ENCODE measurements around the gene PRDX5. TPM values are rescaled to one million over a fixed set of nuclear protein-coding genes. Genes with fewer than 3 reads are reported as not detected.
"Not testable (repeated sequence)": the region's sequence is repeated elsewhere in the genome, so short reads cannot be mapped to it uniquely, and the experiment has no call there.

Gene PRDX5
- total RNA-seq, 1 donor from 2014 or later = 357 TPM

DNA sequence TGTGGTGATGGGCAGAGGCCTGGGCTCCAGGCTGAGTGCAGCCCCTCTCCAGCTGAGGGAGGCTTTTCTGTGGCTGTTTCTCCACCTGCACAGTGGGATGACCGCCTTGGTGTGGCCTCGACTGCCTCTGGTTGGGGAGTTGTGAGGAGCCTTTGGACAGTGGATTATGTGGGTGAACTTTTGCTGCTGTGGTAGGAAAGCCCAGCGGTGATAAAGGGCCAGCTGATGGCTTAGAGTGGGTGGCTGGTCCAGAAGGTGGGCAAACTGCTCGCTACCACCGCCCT is 13.9 kb upstream of the PRDX5 start:
- H3K4me3 ChIP-seq (ENCODE audit: low read depth, low read length) = peak overlapping the region; percentile 68
- DNase-seq (ENCODE audit: low read depth) = no peak
- TF ChIP-seq CTCF (conservative IDR thresholded peaks at IDR 0.05; ENCODE audit: low read depth, low read length) = no peak

DNA sequence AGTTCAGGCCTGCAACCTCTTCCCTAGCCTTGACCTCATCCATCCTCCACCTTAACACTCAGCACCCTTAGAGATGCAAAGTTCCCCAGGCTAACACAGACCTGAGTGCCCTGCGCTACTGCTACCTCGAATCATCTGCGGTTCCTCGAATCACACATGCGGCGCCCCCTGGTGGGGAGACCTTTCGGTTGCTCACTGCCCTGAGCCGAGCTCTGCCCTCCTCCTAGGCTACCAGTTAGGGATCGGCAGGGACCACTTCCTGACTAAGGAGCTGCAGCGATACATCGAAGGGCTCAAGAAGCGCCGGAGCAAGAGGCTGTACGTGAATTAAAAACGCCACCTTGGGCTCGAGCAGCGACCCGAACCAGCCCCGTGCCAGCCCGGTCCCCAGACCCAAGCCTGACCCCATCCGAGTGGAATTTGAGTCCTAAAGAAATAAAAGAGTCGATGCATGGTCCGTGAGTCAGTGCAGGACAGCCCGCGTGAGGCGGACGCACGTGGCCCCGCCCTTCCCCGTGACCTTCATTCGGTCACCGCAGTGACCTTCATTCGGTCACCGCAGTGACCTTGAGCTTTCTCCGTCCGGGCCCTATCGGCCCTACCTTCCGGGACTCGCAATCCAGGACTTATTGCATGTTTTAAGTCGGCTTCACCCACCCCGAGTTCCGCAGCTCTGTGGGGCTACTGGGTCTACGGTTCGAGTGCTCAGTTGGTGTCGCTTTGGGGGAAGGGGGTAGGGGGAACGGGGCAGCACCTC is 13.4 kb upstream of the PRDX5 start:
- H3K4me3 ChIP-seq (ENCODE audit: low read depth, low read length) = peak overlapping the region; percentile 68
- DNase-seq (ENCODE audit: low read depth) = no peak
- peak; percentile 92 for TF ChIP-seq CTCF (conservative IDR thresholded peaks at IDR 0.05; ENCODE audit: low read depth, low read length)

GRCh38 chr11:64305075-64305690 is 12.7 kb upstream of the PRDX5 start, which contains the start of gene ESRRA:
Gene ESRRA (plus strand): TSS chr11:64305524. CDS start chr11:64307180, 1,656 bp downstream.
- TF ChIP-seq CTCF (conservative IDR thresholded peaks at IDR 0.05; ENCODE audit: low read depth, low read length) = no peak
- peak within 1 kb of the TSS; percentile 82 for H3K4me3 ChIP-seq (ENCODE audit: low read depth, low read length)
- peak; percentile 71 for DNase-seq (ENCODE audit: low read depth)

GRCh38 chr11:64305691-64306562 is 12.0 kb upstream of the PRDX5 start:
- H3K4me3 ChIP-seq (ENCODE audit: low read depth, low read length) = peak overlapping the region; percentile 82
- peak; percentile 37 for TF ChIP-seq CTCF (conservative IDR thresholded peaks at IDR 0.05; ENCODE audit: low read depth, low read length)
- no peak for DNase-seq (ENCODE audit: low read depth)

DNA sequence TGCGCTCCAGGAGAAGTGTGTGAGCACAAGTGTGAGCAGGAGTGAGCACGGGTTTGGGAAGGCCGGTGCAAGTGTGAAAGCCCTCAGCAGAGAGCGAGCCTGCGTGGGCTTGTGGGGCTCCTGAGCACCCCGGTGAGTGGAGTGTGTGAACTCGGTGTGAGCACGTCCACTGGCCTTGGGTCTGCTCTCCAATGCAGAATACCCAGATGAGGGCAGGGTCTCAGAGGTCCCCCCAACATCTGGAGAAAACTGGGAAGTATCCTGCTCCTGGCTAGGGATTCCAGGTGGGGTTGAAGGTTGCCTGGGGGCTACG is 11.4 kb upstream of the PRDX5 start:
- H3K4me3 ChIP-seq (ENCODE audit: low read depth, low read length) = peak overlapping the region; percentile 82
- TF ChIP-seq CTCF (conservative IDR thresholded peaks at IDR 0.05; ENCODE audit: low read depth, low read length) = no peak
- DNase-seq (ENCODE audit: low read depth) = no peak

DNA sequence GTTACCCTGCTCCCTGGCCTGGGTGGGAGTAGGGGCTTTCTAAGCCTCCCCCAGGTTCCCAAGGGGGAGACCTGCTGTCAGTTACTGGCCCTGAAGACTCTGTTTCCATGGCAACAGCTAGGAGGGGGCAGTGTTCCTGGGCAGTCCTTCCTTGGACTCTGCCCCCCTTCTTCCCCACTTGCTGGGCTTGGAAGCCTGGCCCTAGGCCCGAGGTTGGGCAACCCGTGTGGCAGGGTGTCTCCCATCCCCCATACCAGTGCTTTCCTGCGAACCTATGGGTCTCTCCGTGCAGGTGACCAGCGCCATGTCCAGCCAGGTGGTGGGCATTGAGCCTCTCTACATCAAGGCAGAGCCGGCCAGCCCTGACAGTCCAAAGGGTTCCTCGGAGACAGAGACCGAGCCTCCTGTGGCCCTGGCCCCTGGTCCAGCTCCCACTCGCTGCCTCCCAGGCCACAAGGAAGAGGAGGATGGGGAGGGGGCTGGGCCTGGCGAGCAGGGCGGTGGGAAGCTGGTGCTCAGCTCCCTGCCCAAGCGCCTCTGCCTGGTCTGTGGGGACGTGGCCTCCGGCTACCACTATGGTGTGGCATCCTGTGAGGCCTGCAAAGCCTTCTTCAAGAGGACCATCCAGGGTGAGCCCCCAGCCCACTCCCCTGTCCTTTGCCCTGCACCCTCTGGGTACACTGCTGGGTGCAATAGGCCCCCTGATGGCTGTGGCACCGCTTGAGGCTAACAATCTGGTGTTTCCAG is 10.9 kb upstream of the PRDX5 start:
- DNase-seq (ENCODE audit: low read depth) = no peak
- H3K4me3 ChIP-seq (ENCODE audit: low read depth, low read length) = peak overlapping the region; percentile 82
- no peak for TF ChIP-seq CTCF (conservative IDR thresholded peaks at IDR 0.05; ENCODE audit: low read depth, low read length)

DNA sequence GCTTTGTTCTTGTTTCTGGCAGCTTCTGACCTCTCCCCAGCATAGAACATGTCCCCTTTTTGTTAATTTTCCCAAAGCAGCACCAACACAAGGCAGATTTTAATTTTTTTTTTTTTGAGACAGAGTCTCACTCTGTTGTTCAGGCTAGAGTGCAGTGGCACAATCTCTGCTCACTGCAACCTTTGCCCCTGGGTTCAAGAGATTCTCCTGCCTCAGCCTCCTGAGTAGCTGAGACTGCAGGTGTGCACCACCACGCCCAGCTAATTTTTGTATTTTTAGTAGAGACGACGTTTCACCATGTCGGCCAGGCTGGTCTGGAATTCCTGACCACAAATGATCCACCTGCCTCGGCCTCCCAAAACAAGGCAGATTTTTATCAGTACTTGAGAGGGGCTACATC is 10.1 kb upstream of the PRDX5 start:
- DNase-seq (ENCODE audit: low read depth); H3K4me3 ChIP-seq (ENCODE audit: low read depth, low read length): not testable (repeated sequence)

Measured in epithelial cell of proximal tubule (primary cell).